GM21528 (cell line): ENCODE data around the gene SAMD4B.
"Not testable (repeated sequence)": the region's sequence is repeated elsewhere in the genome, so short reads cannot be mapped to it uniquely, and the experiment has no call there.

ENCODE experiments used
- ATAC-seq: cut with Tn5 transposase; IDR thresholded peaks from one replicate; pipeline ENCODE4 v1.9.1; 2021; ENCODE audit warnings: mild to moderate bottlenecking, moderate library complexity; ENCODE audit not compliant: unreplicated experiment, low FRiP score

SAMD4B gene

GRCh38 chr19:39362682-39363657, 20.7 kb downstream of the SAMD4B start:
- no peak for ATAC-seq

DNA sequence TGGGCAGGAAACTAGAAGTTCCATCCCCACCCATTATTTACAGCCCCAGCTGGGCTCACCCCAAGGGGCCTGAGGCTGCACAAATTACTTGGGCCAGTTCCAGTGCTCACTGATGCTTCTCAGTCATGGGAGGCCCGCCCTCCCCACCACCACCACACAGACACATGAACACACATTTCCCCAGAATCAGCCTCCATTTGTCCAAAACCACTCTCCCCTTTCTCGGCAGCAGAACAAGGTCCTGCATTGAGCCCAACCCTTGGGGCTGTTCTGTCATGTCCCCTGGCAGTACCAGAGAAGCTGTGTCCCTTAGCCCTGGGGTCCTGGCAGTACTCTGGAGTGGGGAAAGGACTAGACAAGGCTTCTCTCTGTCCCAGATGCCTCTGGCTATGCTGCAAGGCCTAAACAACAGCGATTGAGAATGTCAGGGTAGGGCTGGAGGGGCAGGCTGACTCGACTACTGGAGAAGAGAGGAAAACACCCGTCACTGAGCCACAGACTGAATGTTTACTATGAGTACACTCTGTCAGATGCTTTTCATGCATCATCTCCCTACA, 21.8 kb downstream of the SAMD4B start:
- ATAC-seq, result no peak

DNA sequence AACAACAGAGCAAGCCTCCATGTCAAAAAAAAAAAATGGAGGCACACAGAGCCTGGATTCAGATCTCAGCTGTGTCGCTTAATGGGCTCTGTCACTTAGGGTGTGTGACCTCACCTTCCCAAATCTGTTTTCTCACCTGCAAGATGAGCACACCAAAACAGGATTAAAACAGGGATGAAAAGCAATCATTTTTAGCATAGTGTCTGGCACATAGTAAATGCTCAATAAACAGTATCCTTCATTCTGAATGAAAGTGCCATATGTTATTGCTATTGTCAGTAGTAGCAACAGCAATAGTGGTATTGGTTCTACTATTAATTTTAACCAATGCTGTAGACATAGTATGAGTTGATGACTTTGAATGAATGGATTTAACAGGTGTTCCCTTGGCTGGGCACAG, 23.3 kb downstream of the SAMD4B start:
- ATAC-seq, result no peak

GRCh38 chr19:39369200-39369599, 27.0 kb downstream of the SAMD4B start:
- ATAC-seq, result no peak

DNA sequence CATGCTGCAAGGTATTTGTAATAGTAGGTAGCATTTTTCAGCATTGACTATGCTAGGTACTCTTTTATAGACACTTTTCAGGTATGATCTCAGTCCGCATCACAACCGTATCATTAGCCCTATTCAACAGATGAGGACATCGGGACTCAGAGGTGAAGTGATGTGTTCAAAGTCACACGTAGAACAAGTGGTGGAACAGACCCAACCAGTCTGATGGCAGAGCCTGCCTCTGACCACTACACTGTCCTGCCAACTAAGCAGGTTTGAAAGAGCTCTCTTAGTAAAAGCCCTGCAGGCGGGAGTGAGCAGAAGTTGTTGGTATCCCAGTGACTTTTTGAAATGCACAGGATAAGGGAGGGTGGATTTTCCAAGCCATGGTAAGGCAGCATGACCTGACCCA, 28.5 kb downstream of the SAMD4B start:
- no peak for ATAC-seq

DNA sequence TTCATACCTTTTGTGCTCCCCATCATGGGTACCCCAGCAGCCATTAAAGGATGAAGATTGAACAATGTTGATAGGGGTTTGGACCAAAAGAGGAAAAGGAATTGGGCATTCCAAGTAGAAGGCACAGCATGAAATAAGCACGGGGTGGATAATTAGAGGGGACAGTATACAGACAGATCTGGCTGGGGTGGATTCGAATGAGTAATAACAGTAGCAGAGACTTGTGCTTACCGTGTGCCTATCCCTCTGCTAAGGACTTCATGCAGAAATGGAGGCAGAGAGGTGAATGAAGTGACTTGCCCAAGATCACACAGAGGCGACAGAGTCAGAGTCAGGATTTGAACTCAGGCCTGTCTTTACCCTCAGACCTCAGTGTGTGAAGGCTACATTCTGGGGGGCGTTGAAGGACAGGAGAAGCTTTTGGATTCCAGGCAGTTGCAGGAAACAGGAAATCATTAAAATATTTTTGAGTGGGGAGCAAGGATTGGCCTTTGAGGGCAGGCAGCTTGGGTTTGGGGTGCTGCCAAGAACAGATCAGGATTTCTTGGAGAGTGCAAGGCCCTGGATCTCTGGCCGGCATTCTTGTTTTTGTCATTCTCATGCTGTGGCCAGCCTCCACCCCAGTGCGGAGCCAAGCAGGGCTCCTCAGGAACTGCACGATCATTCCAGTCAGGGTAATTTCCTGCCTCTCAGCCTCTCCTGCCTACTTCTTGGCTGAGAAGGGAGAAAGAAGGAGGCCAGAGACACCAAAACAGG, 30.0 kb downstream of the SAMD4B start:
- ATAC-seq, result no peak

DNA sequence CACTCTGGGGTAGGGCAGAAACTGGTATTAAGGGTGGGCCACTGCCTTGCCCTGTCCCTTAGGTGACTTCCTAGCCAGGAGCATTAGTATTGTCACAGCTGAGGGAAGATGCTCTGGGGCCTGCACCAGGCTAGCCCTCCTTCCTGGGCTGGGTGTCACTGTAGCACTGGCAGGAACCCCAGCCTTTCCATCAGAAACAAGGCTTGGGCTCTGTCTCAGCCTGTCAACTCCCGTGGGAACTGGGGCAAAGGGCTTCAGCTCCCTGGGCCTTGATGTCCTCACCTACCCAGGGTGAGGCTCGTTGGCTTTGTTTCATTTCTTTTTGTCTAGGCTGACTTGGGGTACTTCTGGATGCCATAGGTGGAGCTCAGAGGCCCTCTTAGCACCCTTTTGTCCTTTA, 30.7 kb downstream of the SAMD4B start:
- ATAC-seq, result no peak

DNA sequence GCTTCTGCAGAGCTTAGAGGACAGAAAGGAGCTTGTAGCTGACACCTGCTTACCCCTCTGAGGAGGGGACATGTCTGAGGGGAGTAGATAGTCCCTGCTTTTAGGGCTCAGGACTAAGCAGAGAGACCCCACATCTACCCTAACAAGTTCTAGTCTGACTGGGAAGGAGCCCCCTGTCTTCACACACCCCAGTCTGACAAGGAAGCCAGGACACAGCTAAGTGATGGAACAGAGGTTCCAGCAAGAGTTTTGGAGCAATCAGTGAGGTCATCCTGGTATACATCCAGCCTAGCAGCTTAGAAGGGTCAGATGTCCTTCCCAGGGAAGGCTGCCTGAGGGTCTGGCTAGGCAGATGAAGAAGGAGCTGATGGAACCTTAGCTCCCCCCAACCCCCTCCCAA, 33.7 kb downstream of the SAMD4B start:
- no peak for ATAC-seq

DNA sequence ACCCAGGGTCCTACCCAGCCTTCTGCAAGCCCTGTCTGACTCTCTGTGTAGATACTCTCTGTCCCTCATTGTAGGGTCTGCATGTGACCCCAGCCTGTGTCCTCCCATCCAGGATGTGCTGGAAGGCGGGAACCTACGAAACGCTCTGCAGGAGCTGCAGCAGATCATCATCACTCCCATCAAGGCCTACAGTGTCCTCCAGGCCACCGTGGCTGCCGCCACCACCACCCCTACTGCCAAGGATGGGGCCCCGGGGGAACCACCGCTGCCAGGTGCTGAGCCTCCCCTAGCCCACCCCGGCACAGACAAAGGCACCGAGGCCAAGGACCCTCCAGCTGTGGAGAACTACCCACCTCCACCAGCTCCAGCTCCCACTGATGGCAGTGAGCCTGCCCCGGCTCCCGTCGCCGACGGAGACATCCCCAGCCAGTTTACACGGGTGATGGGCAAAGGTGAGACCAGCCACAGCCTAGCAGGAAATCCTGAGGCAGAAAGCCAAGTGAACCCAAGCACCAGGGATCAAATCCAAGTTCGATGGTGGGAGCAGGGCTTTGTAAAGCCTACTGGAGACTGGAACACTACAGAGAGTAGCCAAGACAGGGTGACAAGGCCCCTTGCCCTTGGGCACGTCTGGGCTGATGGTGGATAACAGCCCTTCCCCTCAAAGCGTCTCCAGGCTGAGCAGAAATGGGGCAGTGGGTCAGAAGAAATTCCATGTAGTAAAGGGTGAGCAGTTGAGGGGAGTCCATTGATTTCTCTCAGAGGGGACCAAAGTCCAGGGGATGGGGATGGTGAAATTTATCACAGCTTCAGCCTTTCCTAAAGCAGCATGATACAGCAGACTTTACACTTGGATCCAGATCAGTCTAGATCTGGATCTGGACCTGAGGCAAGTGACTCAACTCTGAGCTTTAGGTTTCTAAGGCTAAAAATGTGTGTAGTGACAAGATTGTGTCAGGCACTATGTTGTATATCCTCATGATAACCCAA, 35.4 kb downstream of the SAMD4B start:
- ATAC-seq, result no peak

DNA sequence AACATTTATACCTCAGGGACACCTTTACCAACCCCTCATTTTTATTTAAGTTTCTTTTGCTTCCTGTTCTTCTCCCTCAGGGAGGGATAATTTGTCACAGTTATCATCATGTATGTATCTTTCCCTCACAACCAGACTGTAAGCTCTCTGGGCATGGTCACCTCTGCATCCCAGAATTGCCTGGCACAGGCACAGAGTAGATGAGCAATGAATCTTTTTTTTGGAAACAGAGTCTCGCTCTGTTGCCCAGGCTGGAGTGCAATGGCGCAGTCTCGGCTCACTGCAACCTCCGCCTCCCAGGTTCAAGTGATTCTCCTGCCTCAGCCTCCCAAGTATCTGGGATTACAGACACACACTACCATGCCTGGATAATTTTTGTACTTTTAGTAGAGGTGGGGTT, 37.1 kb downstream of the SAMD4B start:
- not testable (repeated sequence) for ATAC-seq

GRCh38 chr19:39379865-39380396, 37.7 kb downstream of the SAMD4B start:
- no peak for ATAC-seq

DNA sequence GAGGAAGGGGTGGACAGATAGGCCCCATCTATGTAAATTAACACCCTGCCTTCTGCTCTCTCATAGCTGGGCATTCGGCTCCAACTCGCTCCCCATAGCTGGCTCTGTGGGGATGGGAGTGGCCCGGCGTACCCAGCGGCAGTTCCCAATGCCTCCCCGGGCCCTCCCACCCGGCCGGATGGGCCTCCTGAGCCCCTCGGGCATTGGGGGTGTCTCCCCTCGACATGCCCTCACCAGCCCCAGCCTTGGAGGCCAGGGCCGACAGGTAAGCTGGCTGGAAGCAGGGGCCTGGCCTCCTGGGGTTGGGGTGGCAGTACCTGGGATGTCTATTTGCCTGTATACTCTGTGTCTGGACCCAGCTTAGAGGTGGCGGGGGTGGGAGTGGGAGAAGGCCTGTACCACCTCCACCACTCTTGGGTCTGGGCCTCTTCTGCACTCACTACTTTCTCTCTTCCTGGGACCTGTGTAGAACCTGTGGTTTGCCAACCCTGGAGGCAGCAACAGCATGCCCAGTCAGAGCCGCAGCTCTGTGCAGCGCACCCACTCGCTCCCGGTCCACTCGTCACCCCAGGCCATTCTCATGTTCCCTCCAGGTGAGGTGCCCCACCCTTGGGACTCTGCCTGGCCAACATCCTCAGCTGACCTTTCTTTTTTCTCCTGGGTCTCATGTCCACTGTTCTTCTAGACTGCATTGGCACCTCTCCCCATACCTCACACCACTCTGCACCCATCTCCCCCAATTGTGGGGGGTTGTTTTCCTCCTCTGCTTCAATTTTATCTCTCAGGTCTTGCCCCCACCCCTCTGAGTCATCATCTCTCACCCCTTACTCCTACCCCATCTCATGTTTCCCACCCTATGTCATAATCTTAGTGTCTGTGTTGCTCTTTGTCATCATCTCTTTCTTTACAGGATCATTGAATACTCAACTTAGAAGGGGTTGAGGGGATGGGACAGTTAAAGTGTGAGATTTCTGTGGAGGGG, 38.6 kb downstream of the SAMD4B start:
- no peak for ATAC-seq

DNA sequence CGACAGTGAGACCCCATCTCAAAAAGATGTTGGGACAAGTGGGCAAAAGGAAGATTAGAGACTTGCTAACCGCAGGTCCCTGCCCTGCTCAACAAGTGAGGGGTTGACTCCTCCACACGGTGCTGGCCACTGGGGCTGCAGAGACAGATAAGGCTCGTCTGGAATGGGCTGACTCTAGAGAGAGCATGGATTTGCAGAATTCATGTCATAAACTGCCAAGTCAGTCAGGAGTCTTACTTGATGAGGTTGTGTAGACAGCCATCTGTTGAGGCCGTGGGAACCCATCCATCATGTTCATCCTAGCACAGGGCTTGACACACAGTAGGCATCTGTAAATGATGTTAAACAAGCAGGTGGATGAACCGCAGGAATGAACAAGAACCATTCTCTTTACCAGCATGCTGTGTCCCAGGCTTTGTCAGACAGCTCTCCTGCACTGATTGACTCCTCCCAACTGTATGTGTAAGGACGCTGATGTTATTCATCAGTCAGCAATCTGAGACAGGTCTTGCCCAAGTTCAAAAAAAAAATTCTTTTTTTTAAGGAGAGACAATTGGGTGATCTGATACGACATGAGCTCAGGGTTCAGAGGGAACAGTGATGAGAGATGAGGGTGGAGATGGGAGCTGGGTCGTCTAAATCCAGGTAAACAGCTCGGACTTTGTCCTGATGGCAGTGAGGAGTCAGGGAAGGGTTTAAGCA, 39.8 kb downstream of the SAMD4B start:
- no peak for ATAC-seq

- no peak for ATAC-seq
Observed at GRCh38 chr19:39382991-39383828, 41.0 kb downstream of the SAMD4B start.

DNA sequence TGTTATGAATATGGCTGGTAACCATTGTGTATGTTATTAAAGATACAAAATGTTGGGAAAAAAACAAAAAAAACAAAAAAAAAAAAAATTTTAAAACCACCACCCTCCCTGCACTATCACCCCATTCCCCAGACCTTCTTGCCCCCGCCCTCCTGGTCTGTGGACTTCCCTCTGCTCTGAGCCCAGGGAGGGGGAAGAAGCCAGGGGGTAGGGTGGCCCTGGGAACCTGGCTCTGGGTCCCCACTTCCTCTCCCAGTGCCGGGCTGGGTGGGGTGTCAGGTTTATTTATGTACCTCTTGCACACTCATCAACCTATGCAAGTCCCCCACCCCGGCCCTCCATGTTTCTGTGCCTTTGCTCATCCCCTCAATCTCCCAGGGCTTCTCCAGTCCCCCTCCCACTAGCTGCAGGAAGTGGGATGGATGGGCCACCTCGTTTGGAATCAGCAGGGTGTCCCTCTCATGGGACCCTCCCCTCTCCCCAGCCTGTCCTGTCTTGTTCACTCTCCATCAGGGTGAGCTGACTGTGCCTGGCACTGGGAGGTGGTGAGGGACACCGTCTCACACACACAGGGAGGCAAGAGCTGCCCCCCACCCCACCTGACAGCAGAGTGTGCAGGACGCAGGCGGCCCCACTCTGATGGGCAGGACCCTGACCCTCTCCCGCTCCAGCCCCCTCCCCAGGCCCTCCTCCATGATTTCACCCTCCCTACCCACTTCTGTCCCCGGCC, 42.8 kb downstream of the SAMD4B start:
- no peak for ATAC-seq

DNA sequence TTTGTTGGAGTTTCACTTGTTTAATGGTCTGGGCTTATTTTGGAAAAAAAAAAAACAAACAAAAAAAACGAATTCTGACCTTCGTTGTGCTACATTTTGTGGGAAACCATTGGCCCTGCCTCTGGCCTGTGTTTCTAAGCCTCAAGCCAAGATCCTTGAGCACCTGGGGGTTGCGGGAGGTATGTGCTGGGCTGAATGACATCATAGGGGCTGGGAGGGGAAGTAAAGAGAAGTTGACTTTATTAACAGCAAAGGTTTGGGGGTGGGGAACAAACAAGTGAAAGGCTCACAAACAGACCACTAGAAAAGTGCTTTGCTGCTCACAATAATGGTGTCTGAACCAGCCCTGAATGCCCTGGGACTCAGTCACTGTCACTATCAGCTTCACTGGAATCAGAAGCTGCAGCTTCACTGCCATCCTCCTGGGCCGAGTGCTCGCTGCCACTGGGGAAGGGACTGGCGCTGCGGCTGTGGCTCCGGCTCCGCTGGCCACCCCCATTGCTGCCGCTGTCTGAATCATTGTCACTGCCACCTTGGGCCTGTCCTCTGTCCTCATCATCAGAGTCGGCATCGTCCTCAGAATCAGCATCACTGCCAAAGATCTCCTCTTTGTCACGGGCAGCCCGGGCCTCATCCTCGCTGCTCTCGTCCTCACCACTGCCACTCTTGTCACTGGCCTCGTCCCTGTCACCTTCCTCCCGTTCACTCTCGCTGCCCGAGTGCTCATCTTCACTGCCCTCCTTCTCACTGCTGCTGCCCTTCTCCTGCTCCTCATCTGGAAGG, 43.6 kb downstream of the SAMD4B start:
- no peak for ATAC-seq
